Measurements from ENCODE around the gene FARS2.

DNA sequence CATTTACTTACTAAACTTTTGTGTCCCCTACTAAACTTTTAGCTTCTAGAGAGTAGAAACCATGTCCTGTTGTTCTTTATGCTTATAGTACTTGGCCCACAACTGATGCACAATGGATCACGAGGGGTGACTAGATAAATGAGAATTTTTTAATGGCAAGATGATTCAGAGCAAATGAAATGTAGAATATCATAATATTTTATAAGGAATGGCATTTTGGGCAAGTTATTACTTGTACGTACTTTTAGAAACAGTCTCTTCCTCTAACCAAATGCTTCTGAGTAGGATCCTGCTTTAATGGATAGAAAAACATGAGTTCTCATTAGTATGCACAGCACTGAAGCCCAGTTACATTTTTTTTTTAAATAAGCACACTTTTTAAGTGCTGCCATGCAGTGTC is 409.1 kb downstream of the FARS2 start:
- TF ChIP-seq POLR2AphosphoS5 (IDR thresholded peaks at IDR 0.05), result no peak
- TF ChIP-seq EP300 (IDR thresholded peaks at IDR 0.05), result no peak
- TF ChIP-seq, protein P1, sequence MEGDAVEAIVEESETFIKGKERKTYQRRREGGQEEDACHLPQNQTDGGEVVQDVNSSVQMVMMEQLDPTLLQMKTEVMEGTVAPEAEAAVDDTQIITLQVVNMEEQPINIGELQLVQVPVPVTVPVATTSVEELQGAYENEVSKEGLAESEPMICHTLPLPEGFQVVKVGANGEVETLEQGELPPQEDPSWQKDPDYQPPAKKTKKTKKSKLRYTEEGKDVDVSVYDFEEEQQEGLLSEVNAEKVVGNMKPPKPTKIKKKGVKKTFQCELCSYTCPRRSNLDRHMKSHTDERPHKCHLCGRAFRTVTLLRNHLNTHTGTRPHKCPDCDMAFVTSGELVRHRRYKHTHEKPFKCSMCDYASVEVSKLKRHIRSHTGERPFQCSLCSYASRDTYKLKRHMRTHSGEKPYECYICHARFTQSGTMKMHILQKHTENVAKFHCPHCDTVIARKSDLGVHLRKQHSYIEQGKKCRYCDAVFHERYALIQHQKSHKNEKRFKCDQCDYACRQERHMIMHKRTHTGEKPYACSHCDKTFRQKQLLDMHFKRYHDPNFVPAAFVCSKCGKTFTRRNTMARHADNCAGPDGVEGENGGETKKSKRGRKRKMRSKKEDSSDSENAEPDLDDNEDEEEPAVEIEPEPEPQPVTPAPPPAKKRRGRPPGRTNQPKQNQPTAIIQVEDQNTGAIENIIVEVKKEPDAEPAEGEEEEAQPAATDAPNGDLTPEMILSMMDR (IDR thresholded peaks at IDR 0.05), result no peak
